Measurements from ENCODE around the gene ZNF32.

DNA sequence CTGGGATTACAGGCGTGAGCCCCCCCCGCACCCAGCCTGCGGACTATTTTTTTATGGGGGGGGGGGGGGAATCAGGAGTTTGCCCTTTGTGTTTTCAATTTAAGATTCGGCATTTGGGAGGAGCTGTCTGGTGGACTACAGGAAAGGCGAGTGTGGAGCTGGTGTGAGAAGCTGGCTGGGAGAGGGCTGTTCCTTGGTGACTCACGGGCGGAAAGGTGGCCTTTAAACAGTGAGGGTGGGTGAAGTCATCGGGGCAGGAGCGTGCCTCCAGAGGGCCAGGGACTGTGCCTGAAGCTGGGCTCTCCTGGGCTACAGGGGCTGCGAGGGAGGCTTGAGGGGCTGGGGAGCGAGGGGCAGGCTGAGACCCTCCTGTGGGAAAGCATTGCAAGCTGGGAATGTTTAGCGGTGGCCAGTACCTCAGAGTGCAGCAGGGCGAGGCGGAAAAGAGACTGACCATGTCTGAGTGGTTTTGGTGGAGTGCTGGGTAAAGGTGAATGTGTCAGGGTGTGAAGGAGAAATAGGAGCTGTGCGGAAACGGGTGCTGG, 39.7 kb upstream of the ZNF32 start:
- TF ChIP-seq POLR2AphosphoS5 (IDR thresholded peaks at IDR 0.05; ENCODE audit: borderline replicate concordance, low read depth, low read length) (no peak), EZH2 (IDR thresholded peaks at IDR 0.05) (no peak)
